NCI-H1105 (cell line): ENCODE data around the gene KRT72.

Experiments used
- DNase-seq: peaks from one replicate; lab custom pipeline; 2025; lab: John Stamatoyannopoulos, UW

KRT72 gene

DNA sequence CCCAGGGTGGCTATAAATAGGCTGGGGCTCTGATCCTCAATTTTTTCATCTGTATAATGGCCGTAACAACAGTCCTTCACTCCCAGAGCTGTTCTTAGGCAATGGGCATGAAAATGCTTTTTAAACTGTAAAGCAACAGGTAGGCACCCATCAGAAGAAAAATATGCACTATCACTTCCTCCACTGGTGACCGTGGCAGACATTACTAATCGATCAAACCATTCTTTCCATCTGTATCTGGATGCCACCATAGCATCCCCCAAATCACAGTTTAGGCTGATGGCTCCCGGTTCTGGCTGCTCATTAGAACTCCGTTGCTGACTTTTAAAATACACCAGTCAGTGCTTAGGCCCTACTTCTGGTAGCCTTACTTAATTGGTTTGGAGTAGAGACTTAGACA is 59.6 kb downstream of the KRT72 start:
- DNase-seq = no peak

DNA sequence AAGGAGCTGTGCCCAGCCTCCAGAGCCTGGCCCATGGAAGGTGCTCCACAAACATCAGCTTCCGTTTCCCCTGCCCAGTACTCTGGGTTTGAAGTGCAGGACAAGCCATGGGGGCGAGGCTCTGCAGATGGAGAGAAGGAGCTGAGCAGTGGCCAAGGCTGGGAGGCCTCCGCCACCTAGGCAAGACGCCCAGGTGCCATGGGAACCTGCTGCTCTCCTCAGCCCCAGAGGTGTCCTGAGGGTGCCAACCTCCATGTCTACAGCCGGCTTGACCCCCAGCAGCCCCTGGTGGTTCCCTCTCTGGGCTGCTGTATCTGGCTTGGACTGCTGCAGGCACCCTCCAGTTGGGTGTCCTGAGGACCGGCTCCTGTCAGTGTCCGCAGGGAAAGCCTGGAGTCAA is 60.7 kb downstream of the KRT72 start:
- DNase-seq = no peak

DNA sequence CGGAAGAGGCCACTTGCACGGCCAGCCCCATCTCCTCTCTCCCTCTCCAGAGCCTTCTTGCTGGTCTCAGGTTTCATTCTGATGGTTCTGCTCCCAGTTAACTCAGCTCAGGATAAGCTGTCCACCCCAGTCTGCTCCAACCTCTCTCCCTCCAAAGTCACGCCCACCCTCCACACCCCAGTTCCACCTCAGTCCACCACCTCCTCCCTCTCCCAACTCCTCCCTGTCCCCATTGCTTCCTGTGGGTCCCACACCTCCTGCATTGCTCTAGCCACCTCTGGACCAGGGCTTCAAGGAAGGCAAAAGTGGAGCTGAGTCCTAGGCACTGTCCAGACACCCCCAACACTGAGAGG is 61.5 kb downstream of the KRT72 start:
- DNase-seq = no peak

DNA sequence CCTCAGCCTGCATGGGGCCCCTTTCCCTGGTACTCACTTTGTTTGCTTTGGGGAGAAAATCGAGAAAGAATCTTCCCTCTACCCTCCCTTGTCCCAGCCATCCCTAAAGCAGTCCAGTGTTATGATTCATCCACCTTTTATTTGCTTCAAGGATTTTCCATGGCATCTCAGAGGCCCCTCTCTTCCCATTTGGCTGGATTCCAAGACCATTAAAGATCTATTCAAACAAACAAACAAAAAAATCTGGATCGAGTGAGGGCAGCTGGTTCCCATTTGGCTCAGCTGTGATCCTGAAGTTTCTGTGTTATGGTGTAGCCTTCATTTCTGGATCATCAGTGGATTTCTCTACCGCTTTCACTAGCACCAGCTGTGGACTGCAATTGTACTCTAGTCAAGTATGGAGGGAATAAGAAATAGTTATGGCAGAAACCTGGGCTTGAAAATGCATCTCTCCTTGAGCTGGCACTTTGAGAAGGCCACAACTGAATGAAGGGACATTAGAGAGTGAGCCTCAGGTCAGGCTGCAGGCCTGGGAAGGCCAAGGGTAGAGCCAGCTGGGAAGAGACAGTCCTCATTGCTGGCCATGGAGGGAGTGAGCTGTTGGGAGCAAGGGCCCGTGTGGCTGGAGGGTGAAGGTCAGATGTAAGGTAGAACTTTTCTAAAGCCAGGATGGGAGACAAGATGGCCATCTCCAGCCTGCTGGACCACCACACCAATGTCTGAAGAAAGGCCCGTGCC is 62.0 kb downstream of the KRT72 start:
- DNase-seq = peak; percentile 61

DNA sequence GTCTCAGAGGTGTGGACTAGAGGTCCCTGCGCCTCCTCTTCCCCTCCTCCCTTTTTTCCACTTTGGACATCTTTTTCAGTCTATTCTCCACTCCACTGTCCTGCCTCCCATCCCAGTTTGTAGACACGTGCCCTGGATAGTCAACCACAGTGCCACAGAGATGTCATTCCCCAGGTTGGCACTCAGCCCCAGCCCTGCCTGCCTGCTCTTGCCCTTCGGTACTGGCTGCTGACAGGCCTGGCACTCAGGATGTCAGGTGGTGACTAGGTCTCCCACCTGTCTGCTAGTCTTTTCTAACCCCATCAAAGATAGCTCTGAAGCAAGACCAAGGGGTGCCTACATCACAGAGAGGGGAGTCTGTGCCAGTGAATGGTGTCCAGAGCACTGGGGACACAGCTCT is 64.2 kb downstream of the KRT72 start:
- peak; percentile 19 for DNase-seq
